SU-DHL-6 (cell line): ENCODE data around the gene CMA1.
"Not testable (repeated sequence)": the region's sequence is repeated elsewhere in the genome, so short reads cannot be mapped to it uniquely, and the experiment has no call there.

Experiments used
- CTCF ChIP-seq: fragments of 200-600 bp; sonication (generic); IDR thresholded peaks from one replicate; pipeline ENCODE4 v1.5.1; 2017; ENCODE audit warnings: antibody characterized with exemption, mild to moderate bottlenecking, low read length, moderate library complexity; ENCODE audit not compliant: insufficient read depth, poor library complexity, severe bottlenecking
- EZH2phosphoT487 ChIP-seq: fragments of 200-600 bp; sonication (generic), shearing (Covaris generic); conservative IDR thresholded peaks from 2 replicates; pipeline ENCODE4 v1.6.1; 2018; ENCODE audit warnings: mild to moderate bottlenecking, antibody characterized with exemption, low read length, moderate library complexity, mixed read lengths

- not testable (repeated sequence) for TF ChIP-seq CTCF, EZH2phosphoT487
Measured at GRCh38 chr14:24470450-24470849, 37.6 kb downstream of the CMA1 start.
